AG04450 (cell line): ENCODE results near the gene CA11. TPM values are rescaled to one million over a fixed set of nuclear protein-coding genes. Genes with fewer than 3 reads are reported as not detected.

Experiments
- CTCF ChIA-PET: fragments of 300-600, 350-600 bp; formaldehyde crosslinking; extraction: SDS; loops from one replicate; lab custom pipeline; 2022; ENCODE audit warnings: antibody characterized with exemption, inconsistent platforms; lab: Charles Lee
- POLR2A ChIA-PET: fragments of 350-600 bp; formaldehyde crosslinking; extraction: SDS; loops from one replicate; lab custom pipeline; 2021; ENCODE audit warnings: antibody characterized with exemption, inconsistent platforms; lab: Yijun Ruan, JAX
- DNase-seq: peaks from one replicate; pipeline ENCODE4 v3.0.0-alpha.2; 2011; ENCODE audit warnings: low read depth, low spot score
- H3K27ac ChIP-seq: one replicate; pipeline ENCODE4 v1.5.1; 2012; ENCODE audit warnings: low read depth, low read length, control low read depth
- H3K27me3 ChIP-seq: one replicate; pipeline ENCODE4 v1.6.0; 2012; ENCODE audit warnings: low read length; ENCODE audit not compliant: control insufficient read depth, insufficient read depth
- H3K4me3 ChIP-seq: 2 replicates; pipeline ENCODE4 v1.5.1; 2011; ENCODE audit warnings: mild to moderate bottlenecking, low read depth, low read length, control low read depth
- H3K9me3 ChIP-seq: 2 replicates; pipeline ENCODE4 v1.5.1; 2012; ENCODE audit warnings: low read length; ENCODE audit not compliant: control insufficient read depth, insufficient read depth
- polyA plus RNA-seq: library from polyadenylated mRNA; depleted of rRNA; stranded (reverse); fragments of >200 nt; gene quantifications from 2 replicates; pipeline ENCODE4 v1.2.3, GENCODE V29; 2011
- TF ChIP-seq, protein P1 (sequence below): IDR thresholded peaks from 2 replicates; pipeline ENCODE4 v1.5.1; 2011; ENCODE audit warnings: low read depth, low read length, control low read depth, inconsistent platforms

The CA11 gene
- polyA plus RNA-seq, 1 experiment, result 3.7 TPM

DNA sequence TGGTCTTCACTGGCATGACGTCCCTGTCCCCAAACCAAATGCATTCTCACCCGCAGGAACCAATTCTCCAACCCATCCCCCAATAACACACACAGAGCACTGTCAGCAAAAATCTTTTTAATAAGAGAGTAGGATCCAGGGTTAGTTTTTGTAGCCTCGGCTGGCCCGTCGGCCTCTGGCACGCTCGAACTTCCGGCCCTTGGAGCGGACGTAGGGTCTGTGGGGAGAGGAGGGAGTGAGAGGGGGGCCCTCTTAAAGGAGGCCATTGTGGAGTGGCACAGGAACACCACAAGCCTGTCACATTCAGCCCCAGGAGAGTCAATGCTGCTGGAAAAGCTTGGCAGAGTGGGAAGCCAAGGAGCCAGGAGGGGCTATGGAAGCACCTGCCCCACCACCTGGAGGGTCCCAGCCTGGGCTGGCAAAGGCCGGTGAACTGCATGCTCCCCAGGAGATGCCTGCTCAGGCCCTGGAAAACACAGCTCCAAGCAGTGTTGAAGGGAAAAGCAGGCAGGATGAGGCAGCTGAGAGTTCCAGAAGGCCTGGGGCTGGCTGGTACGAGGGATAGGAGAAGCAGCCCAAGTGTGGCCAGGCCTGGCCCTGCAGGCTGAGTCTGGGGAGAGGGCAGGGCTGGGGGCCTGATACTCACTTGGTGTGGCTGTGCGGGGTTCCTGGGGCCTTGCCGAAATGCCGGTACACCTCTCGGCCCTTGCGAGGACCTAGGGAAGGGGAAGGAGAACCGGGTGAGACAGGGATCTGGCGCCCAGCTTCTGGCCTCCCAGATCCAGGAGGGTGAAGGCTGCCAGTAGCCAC lies 30.6 kb downstream of the CA11 start:
- no peak overlapping the region for H3K4me3 ChIP-seq
- H3K27ac ChIP-seq, result no peak overlapping the region
- ChIA-PET POLR2A (interaction anchor here (0.7 kb wide), 1 partner anchor 31 kb away, joined by 3 read pairs; no protein-coding TSS in a partner anchor), CTCF (interaction anchor here (0.7 kb wide), 1 partner anchor 75 kb away, joined by 3 read pairs; no protein-coding TSS in a partner anchor)
- H3K9me3 ChIP-seq, result no peaks in the 10 kb centered on the region; the same call in 1 of the 2 replicates
- H3K27me3 ChIP-seq, result no peaks in the 10 kb centered on the region
- TF ChIP-seq, protein P1, sequence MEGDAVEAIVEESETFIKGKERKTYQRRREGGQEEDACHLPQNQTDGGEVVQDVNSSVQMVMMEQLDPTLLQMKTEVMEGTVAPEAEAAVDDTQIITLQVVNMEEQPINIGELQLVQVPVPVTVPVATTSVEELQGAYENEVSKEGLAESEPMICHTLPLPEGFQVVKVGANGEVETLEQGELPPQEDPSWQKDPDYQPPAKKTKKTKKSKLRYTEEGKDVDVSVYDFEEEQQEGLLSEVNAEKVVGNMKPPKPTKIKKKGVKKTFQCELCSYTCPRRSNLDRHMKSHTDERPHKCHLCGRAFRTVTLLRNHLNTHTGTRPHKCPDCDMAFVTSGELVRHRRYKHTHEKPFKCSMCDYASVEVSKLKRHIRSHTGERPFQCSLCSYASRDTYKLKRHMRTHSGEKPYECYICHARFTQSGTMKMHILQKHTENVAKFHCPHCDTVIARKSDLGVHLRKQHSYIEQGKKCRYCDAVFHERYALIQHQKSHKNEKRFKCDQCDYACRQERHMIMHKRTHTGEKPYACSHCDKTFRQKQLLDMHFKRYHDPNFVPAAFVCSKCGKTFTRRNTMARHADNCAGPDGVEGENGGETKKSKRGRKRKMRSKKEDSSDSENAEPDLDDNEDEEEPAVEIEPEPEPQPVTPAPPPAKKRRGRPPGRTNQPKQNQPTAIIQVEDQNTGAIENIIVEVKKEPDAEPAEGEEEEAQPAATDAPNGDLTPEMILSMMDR, result no peak
- DNase-seq, result no peak

- H3K27me3 ChIP-seq, result no peaks in the 10 kb centered on the region
- ChIA-PET POLR2A (interaction anchor here (0.5 kb wide), 1 partner anchor 20 kb away, joined by 3 read pairs; no protein-coding TSS in a partner anchor), CTCF (interaction anchor here (1.0 kb wide), 1 partner anchor 26 kb away, joined by 3 read pairs; no protein-coding TSS in a partner anchor)
- no peak for DNase-seq
- TF ChIP-seq, protein P1, result no peak
- H3K4me3 ChIP-seq, result no peak within 1 kb of the TSS
- H3K9me3 ChIP-seq, result no peaks in the 10 kb centered on the region; the same call in 1 of the 2 replicates
- H3K27ac ChIP-seq, result no peak within 1 kb of the TSS
Measured at GRCh38 chr19:48614436-48615230, 31.4 kb downstream of the CA11 start, which contains the start of gene FAM83E. Gene FAM83E, minus strand, starts transcription at chr19:48615076. Its CDS starts 1,704 bp downstream, at chr19:48613372.

- Histone ChIP-seq H3K27ac (no peak overlapping the region), H3K9me3 (no peaks in the 10 kb centered on the region; the same call in 1 of the 2 replicates), H3K4me3 (no peak overlapping the region), H3K27me3 (no peaks in the 10 kb centered on the region)
- CTCF ChIA-PET, result interaction anchor here (1.0 kb wide), 1 partner anchor 25 kb away, joined by 3 read pairs; no protein-coding TSS in a partner anchor
- no peak for DNase-seq
- POLR2A ChIA-PET, result interaction anchor here (0.5 to 1.5 kb wide), 3 partner anchors 12 to 46 kb away, joined by 3 read pairs; no protein-coding TSS in a partner anchor
- TF ChIP-seq, protein P1, result no peak
Measured at GRCh38 chr19:48613852-48614435, 32.0 kb downstream of the CA11 start.

GRCh38 chr19:48613024-48613851 lies 32.7 kb downstream of the CA11 start:
- no peak overlapping the region for H3K27ac ChIP-seq
- no peaks in the 10 kb centered on the region for H3K27me3 ChIP-seq
- TF ChIP-seq, protein P1, result no peak
- ChIA-PET CTCF (interaction anchor here (1.0 kb wide), 1 partner anchor 25 kb away, joined by 3 read pairs; no protein-coding TSS in a partner anchor), POLR2A (interaction anchor here (0.6 to 1.5 kb wide), 3 partner anchors 9 to 45 kb away, joined by 3 to 7 read pairs (median 3); no protein-coding TSS in a partner anchor)
- H3K9me3 ChIP-seq, result no peaks in the 10 kb centered on the region; the same call in 1 of the 2 replicates
- no peak for DNase-seq
- no peak overlapping the region for H3K4me3 ChIP-seq
